Calu3 (cell line): Measurements from ENCODE around the gene RFX6. TPM values are rescaled to one million over a fixed set of nuclear protein-coding genes. Genes with fewer than 3 reads are reported as not detected.
"Not testable (repeated sequence)": the region's sequence is repeated elsewhere in the genome, so short reads cannot be mapped to it uniquely, and the experiment has no call there.

Experiments
- Bru-seq: library from RNA; stranded (reverse); fragments of 400-500 nt; gene quantifications from one replicate; lab custom pipeline; 2021; lab: Mats Ljungman, UMichigan
- BruChase-seq, 2 experiments: library from RNA; stranded (reverse); fragments of 400-500 nt; gene quantifications; one replicate each; lab custom pipeline; 2021; lab: Mats Ljungman, UMichigan
- BruUV-seq: library from RNA; stranded (reverse); fragments of 400-500 nt; replicated peaks from 2 replicates; lab custom pipeline; 2021; lab: Mats Ljungman, UMichigan
- CTCF ChIA-PET: fragments of 300-600 bp; sonication (Branson Sonifier 250); formaldehyde crosslinking; loops from one replicate; lab custom pipeline; 2022; ENCODE audit warnings: antibody characterized with exemption; lab: Charles Lee
- DNase-seq: peaks from one replicate; pipeline ENCODE4 v3.0.0; 2022
- H3K27ac Mint-ChIP-seq: one replicate; pipeline ENCODE4 v1.8.0; 2022; ENCODE audit warnings: mixed read lengths; ENCODE audit not compliant: unreplicated experiment
- H3K27me3 Mint-ChIP-seq: one replicate; pipeline ENCODE4 v1.8.0; 2022; ENCODE audit warnings: mixed read lengths; ENCODE audit not compliant: unreplicated experiment
- H3K36me3 Mint-ChIP-seq: one replicate; pipeline ENCODE4 v1.8.0; 2022; ENCODE audit warnings: mild to moderate bottlenecking, moderate library complexity, mixed read lengths; ENCODE audit not compliant: insufficient read depth, unreplicated experiment
- H3K4me1 Mint-ChIP-seq: one replicate; pipeline ENCODE4 v1.8.0; 2022; ENCODE audit warnings: mild to moderate bottlenecking, low read depth, mixed read lengths; ENCODE audit not compliant: unreplicated experiment
- H3K4me3 Mint-ChIP-seq: one replicate; pipeline ENCODE4 v1.8.0; 2022; ENCODE audit warnings: mild to moderate bottlenecking, low read depth, moderate library complexity, mixed read lengths; ENCODE audit not compliant: unreplicated experiment
- H3K9me3 Mint-ChIP-seq: one replicate; pipeline ENCODE4 v1.8.0; 2022; ENCODE audit warnings: low read depth, mixed read lengths; ENCODE audit not compliant: unreplicated experiment
- CTCF ChIP-seq: fragments of 200-600 bp; IDR thresholded peaks from one replicate; pipeline ENCODE4 v1.8.0; 2022; ENCODE audit warnings: antibody characterized with exemption; ENCODE audit not compliant: unreplicated experiment
- intact Hi-C: fragments of 100-400 bp; cut with micrococcal nuclease; formaldehyde crosslinking; loops from one replicate; pipeline ENCODE4 v1.10.0; 2022; ENCODE audit not compliant: unreplicated experiment
- long read RNA-seq: library from polyadenylated mRNA; stranded (forward); transcript quantifications from one replicate; pipeline ENCODE4 v2.0.0, GENCODE V29; 2022
- total RNA-seq: library from RNA; stranded (reverse); gene quantifications from 2 replicates; pipeline ENCODE4 v1.2.3, GENCODE V29; 2022

Gene RFX6, protein sequence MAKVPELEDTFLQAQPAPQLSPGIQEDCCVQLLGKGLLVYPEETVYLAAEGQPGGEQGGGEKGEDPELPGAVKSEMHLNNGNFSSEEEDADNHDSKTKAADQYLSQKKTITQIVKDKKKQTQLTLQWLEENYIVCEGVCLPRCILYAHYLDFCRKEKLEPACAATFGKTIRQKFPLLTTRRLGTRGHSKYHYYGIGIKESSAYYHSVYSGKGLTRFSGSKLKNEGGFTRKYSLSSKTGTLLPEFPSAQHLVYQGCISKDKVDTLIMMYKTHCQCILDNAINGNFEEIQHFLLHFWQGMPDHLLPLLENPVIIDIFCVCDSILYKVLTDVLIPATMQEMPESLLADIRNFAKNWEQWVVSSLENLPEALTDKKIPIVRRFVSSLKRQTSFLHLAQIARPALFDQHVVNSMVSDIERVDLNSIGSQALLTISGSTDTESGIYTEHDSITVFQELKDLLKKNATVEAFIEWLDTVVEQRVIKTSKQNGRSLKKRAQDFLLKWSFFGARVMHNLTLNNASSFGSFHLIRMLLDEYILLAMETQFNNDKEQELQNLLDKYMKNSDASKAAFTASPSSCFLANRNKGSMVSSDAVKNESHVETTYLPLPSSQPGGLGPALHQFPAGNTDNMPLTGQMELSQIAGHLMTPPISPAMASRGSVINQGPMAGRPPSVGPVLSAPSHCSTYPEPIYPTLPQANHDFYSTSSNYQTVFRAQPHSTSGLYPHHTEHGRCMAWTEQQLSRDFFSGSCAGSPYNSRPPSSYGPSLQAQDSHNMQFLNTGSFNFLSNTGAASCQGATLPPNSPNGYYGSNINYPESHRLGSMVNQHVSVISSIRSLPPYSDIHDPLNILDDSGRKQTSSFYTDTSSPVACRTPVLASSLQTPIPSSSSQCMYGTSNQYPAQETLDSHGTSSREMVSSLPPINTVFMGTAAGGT
- total RNA-seq (not detected in 2 replicates), Bru-seq, nascent RNA (percentile 2 among the genes with signal in this experiment), BruChase-seq, experiment 1, labeled RNA remaining after a 6-hour chase (percentile 9 among the genes with signal in this experiment), BruChase-seq, experiment 2, labeled RNA remaining after a 2-hour chase (percentile 10 among the genes with signal in this experiment)
- long read RNA-seq: 0 reads

- Mint-ChIP-seq H3K4me1 (no peaks in the 10 kb centered on the region), H3K9me3 (no peaks in the 10 kb centered on the region), H3K36me3 (peaks cover 15% of the 10 kb centered on the region), H3K27me3 (peaks cover 15% of the 10 kb centered on the region), H3K27ac (no peak within 1 kb of the TSS), H3K4me3 (peak within 1 kb of the TSS; percentile 83)
- TF ChIP-seq CTCF: no peak
- peak; percentile 52 for DNase-seq
- no TSS peak for BruUV-seq
- CTCF ChIA-PET: interaction anchor here (0.7 kb wide), 1 partner anchor 1427 kb away, joined by 3 read pairs; no protein-coding TSS in a partner anchor
- intact Hi-C loops: no loop called here
Measured at GRCh38 chr6:116876635-116877611, at the start of gene RFX6. TSS of gene RFX6 (plus strand) at chr6:116877242. CDS start at chr6:116877276, 34 bp downstream.

DNA sequence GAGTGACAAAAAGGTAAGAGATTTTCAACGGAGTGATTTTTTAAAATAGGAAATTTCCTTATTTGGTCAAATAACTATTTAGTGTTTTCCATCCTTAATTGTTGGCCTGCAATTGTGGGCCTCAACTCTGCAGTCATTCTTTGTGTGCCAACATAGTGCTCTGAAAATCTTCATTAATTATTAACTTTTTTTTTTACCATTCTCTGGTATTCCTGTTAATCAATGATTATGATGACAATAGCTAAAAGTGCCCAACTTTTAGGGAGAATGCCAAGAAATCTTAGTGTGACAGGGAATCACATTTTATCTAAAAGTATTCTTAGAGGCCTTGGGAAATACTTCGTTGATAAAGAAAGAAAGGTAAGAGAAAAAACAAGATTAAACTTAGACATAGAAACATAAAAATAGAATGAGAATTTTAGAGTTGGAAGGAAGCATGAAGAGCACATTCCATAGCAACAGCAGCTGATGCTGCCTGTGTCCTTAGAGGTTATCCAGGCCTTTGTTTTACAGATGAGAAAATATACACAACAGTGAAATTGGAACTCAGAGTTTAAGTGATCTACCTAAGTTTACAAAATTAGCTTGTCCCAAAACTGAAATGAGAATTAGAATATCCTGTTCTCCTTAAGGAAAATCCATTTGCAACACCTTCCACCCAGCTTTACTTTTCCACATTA, 49.3 kb upstream of the RFX6 start:
- CTCF ChIA-PET: interaction anchor here (1.0 kb wide), 1 partner anchor 19 kb away, joined by 4 read pairs; no protein-coding TSS in a partner anchor
- Mint-ChIP-seq H3K4me3 (no peak overlapping the region), H3K4me1 (no peaks in the 10 kb centered on the region), H3K27ac (no peak overlapping the region), H3K9me3 (peaks cover 7% of the 10 kb centered on the region), H3K27me3 (no peaks in the 10 kb centered on the region), H3K36me3 (no peaks in the 10 kb centered on the region)
- TF ChIP-seq CTCF: no peak
- intact Hi-C loops: loop anchor here (1.0 kb wide), 1 partner anchor 17 kb away; no protein-coding TSS in a partner anchor
- BruUV-seq: no TSS peak
- DNase-seq: no peak

DNA sequence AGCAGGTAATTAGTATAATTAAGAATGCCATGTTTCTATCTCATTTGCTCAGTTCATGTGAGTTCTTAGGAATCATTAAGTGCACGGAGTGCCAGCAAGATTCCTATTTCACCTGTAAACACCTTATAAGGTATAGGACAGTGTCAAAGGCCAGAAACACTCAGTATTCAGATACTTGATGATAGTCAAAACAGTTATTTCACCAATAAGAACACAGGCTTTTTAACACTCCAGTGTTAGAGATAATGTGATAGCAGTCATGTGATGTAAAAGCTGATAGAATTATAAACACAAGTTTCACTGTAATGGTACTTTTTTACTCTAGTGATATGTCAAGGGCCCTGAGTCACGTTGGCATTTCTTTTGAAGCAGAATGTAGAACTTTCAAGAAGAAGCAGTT, 48.1 kb upstream of the RFX6 start, which contains the start of gene GPRC6A:
Gene GPRC6A, minus strand, starts transcription at position 101 of the 400 bp plus-strand sequence. Its CDS starts 70 bp downstream, at position 31.
- BruUV-seq: no TSS peak
- H3K27me3 Mint-ChIP-seq: no peaks in the 10 kb centered on the region
- CTCF ChIA-PET: no interaction called here
- H3K4me1 Mint-ChIP-seq: no peaks in the 10 kb centered on the region
- no peak for DNase-seq
- intact Hi-C loops: no loop called here
- peaks cover under 1% of the 10 kb centered on the region for H3K9me3 Mint-ChIP-seq
- H3K27ac Mint-ChIP-seq: no peak within 1 kb of the TSS
- H3K36me3 Mint-ChIP-seq: no peaks in the 10 kb centered on the region
- TF ChIP-seq CTCF: no peak
- no peak within 1 kb of the TSS for H3K4me3 Mint-ChIP-seq

GRCh38 chr6:116834526-116834925, 42.5 kb upstream of the RFX6 start:
- H3K4me3 Mint-ChIP-seq, H3K36me3 Mint-ChIP-seq, H3K27ac Mint-ChIP-seq, H3K27me3 Mint-ChIP-seq, BruUV-seq, H3K9me3 Mint-ChIP-seq, DNase-seq, H3K4me1 Mint-ChIP-seq, intact Hi-C loops, CTCF ChIA-PET: not testable (repeated sequence)
